ENCODE data around the gene SRGN. TPM values are rescaled to one million over a fixed set of nuclear protein-coding genes. Genes with fewer than 3 reads are reported as not detected.

Gene SRGN
- total and polyA plus RNA-seq, 10 of the 15 experiments (the other 5 are each of a cell fraction or from before 2014, with no cell fraction given): 382 to 2,414 (median 885) TPM

- RAD21 ChIA-PET (ENCODE audit: unreplicated experiment): interaction anchor here (1.0 to 18.9 kb wide), 4 partner anchors 36 to 138 kb away, joined by 5 to 544 read pairs (median 130); no protein-coding TSS in a partner anchor
- H3K79me2 ChIP-seq (ENCODE audit: control insufficient read depth, insufficient read depth, low read length): peaks cover 79% of the 10 kb centered on the region
- H3K9ac ChIP-seq (ENCODE audit: control insufficient read depth, insufficient read depth, low read length): peak overlapping the region; percentile 96
- DNase-seq (ENCODE audit: low read depth, low spot score) (no peak), FAIRE-seq (no peak), ATAC-seq (no peak)
- no TSS peak for BruUV-seq (replicated peaks)
- H4K20me1 ChIP-seq (ENCODE audit: control insufficient read depth, insufficient read depth): 0 out of 2 replicates have a peak, but pooled peaks cover 2% of the 10 kb centered on the region
- intact Hi-C loops (cut with micrococcal nuclease; ENCODE audit: unreplicated experiment) (loop anchor here (1.0 kb wide), 1 partner anchor 39 kb away; no protein-coding TSS in a partner anchor), in situ Hi-C loops (cut with MboI) (loop anchor here (10.0 kb wide), 1 partner anchor 86 kb away; no protein-coding TSS in a partner anchor)
- peaks cover 13% of the 10 kb centered on the region for H3K4me1 ChIP-seq (ENCODE audit: control insufficient read depth, insufficient read depth, low read length)
- no peaks in the 10 kb centered on the region for H3K9me3 ChIP-seq (replicated peaks; ENCODE audit: control insufficient read depth, insufficient read depth, low read length)
- no peaks in the 10 kb centered on the region for H3K27me3 ChIP-seq (replicated peaks in 1 of 2; ENCODE audit: control insufficient read depth in 2 of 2, insufficient read depth in 2 of 2, low read length in 1 of 2)
- H3K4me3 ChIP-seq: peak overlapping the region; percentile 73
- WGBS (ENCODE audit: insufficient coverage, insufficient replicate concordance, low lambda C conversion rate, missing lambda C conversion rate): 50% methylated on average over 1 of the region's 1 CpG
- H2AFZ ChIP-seq (ENCODE audit: control insufficient read depth, low read depth, low read length): no peak overlapping the region
- H3K36me3 ChIP-seq (ENCODE audit: control insufficient read depth in 2 of 2, insufficient read depth in 2 of 2, low read length in 1 of 2): 0 out of 4 replicates have a peak, but pooled peaks cover 0 to 4% of the 10 kb centered on the region in 2 experiments
- POLR2A ChIA-PET: interaction anchor here (0.9 to 13.2 kb wide), 5 partner anchors 10 to 132 kb away, joined by 3 to 312 read pairs (median 6); no protein-coding TSS in a partner anchor
- peak overlapping the region; percentile 97 for H3K27ac ChIP-seq (ENCODE audit: control insufficient read depth, insufficient read depth)
- CTCF ChIA-PET: interaction anchor here (0.9 to 11.1 kb wide), 6 partner anchors 23 to 129 kb away, joined by 3 to 272 read pairs (median 40); partner anchors contain the start of gene HKDC1
- TF ChIP-seq IRF4 (IDR thresholded peaks at IDR 0.05; ENCODE audit: low read depth, low read length) (no peak), ZSCAN29 (IDR thresholded peaks at IDR 0.05) (no peak), MXI1 (IDR thresholded peaks at IDR 0.05; ENCODE audit: low read depth, low read length) (0 out of 2 replicates have a peak, but pooled peaks have one; percentile 42)
- SMC1A ChIA-PET (ENCODE audit: uncharacterized antibody, unreplicated experiment): interaction anchor here (0.9 to 16.6 kb wide), 9 partner anchors 14 to 138 kb away, joined by 3 to 355 read pairs (median 3); no protein-coding TSS in a partner anchor
- H3K4me2 ChIP-seq (ENCODE audit: control insufficient read depth, insufficient read depth): peak overlapping the region; percentile 90
Observed at GRCh38 chr10:69090685-69091084, 2.8 kb downstream of the SRGN start.

- no peak for DNase-seq (ENCODE audit: low read depth, low spot score)
- TF ChIP-seq ZBTB40 (IDR thresholded peaks at IDR 0.05; ENCODE audit: borderline replicate concordance): peak; percentile 21; the same call in 1 of the 2 replicates
- 0 out of 2 replicates have a peak, but pooled peaks have one; percentile 13 for TF ChIP-seq POLR2AphosphoS2 (IDR thresholded peaks at IDR 0.05; ENCODE audit: low read depth, low read length)
- peak; percentile 50 for TF ChIP-seq RELA (IDR thresholded peaks at IDR 0.05; ENCODE audit: borderline replicate concordance, partially characterized antibody)
- TF ChIP-seq ZSCAN29 (IDR thresholded peaks at IDR 0.05): no peak
Observed at GRCh38 chr10:69091143-69091651, 3.3 kb downstream of the SRGN start.

More at GRCh38 chr10:69091143-69091651, 3.3 kb downstream of the SRGN start:
- ChIA-PET CTCF (interaction anchor here (0.6 to 11.1 kb wide), 9 partner anchors 24 to 129 kb away, joined by 3 to 272 read pairs (median 5); partner anchors contain the start of gene HKDC1), RAD21 (ENCODE audit: unreplicated experiment) (interaction anchor here (0.7 to 18.9 kb wide), 4 partner anchors 37 to 138 kb away, joined by 3 to 544 read pairs (median 130); no protein-coding TSS in a partner anchor), SMC1A (ENCODE audit: uncharacterized antibody, unreplicated experiment) (interaction anchor here (0.9 to 16.6 kb wide), 11 partner anchors 13 to 299 kb away, joined by 3 to 355 read pairs (median 4); no protein-coding TSS in a partner anchor), POLR2A (interaction anchor here (0.9 to 13.2 kb wide), 5 partner anchors 9 to 131 kb away, joined by 3 to 312 read pairs (median 6); no protein-coding TSS in a partner anchor)
- Histone ChIP-seq H3K79me2 (ENCODE audit: control insufficient read depth, insufficient read depth, low read length) (peaks cover 83% of the 10 kb centered on the region), H3K27ac (ENCODE audit: control insufficient read depth, insufficient read depth) (peak overlapping the region; percentile 97), H3K9me3 (replicated peaks; ENCODE audit: control insufficient read depth, insufficient read depth, low read length) (no peaks in the 10 kb centered on the region), H3K9ac (ENCODE audit: control insufficient read depth, insufficient read depth, low read length) (peak overlapping the region; percentile 96), H4K20me1 (ENCODE audit: control insufficient read depth, insufficient read depth) (0 out of 2 replicates have a peak, but pooled peaks cover 2% of the 10 kb centered on the region), H3K4me1 (ENCODE audit: control insufficient read depth, insufficient read depth, low read length) (peaks cover 9% of the 10 kb centered on the region), H3K4me3 (peak overlapping the region; percentile 73), H2AFZ (ENCODE audit: control insufficient read depth, low read depth, low read length) (no peak overlapping the region), H3K27me3 (replicated peaks in 1 of 2; ENCODE audit: control insufficient read depth in 2 of 2, insufficient read depth in 2 of 2, low read length in 1 of 2) (no peaks in the 10 kb centered on the region), H3K36me3 (ENCODE audit: control insufficient read depth in 2 of 2, insufficient read depth in 2 of 2, low read length in 1 of 2) (0 out of 4 replicates have a peak, but pooled peaks cover 0 to 4% of the 10 kb centered on the region in 2 experiments), H3K4me2 (ENCODE audit: control insufficient read depth, insufficient read depth) (peak overlapping the region; percentile 90)
- FAIRE-seq: no peak
- BruUV-seq (replicated peaks): no TSS peak
- in situ Hi-C loops (cut with MboI) (loop anchor here (10.0 kb wide), 1 partner anchor 86 kb away; no protein-coding TSS in a partner anchor), intact Hi-C loops (cut with micrococcal nuclease; ENCODE audit: unreplicated experiment) (no loop called here)
- no peak for ATAC-seq
- WGBS (ENCODE audit: insufficient coverage, insufficient replicate concordance, low lambda C conversion rate, missing lambda C conversion rate): 19% methylated on average over 8 of the region's 8 CpGs

Measured in GM12878 (cell line).